Measurements from ENCODE around the gene PTCH2.

The PTCH2 gene

GRCh38 chr1:44780583-44781121, 62.4 kb downstream of the PTCH2 start:
- no peak overlapping the region for H3K4me3 ChIP-seq (ENCODE audit: low read depth, low read length)
- no peak for DNase-seq (ENCODE audit: low read depth)
- TF ChIP-seq CTCF (IDR thresholded peaks at IDR 0.05; ENCODE audit: low read depth, low read length, missing control alignments) = no peak

GRCh38 chr1:44778705-44779576, 64.1 kb downstream of the PTCH2 start:
- no peak overlapping the region for H3K4me3 ChIP-seq (ENCODE audit: low read depth, low read length)
- TF ChIP-seq CTCF (IDR thresholded peaks at IDR 0.05; ENCODE audit: low read depth, low read length, missing control alignments) = no peak
- no peak for DNase-seq (ENCODE audit: low read depth)

- no peak for DNase-seq (ENCODE audit: low read depth)
- H3K4me3 ChIP-seq (ENCODE audit: low read depth, low read length) = peak overlapping the region; percentile 77
- TF ChIP-seq CTCF (IDR thresholded peaks at IDR 0.05; ENCODE audit: low read depth, low read length, missing control alignments) = no peak
Measured at GRCh38 chr1:44777969-44778635, 65.0 kb downstream of the PTCH2 start.

- H3K4me3 ChIP-seq (ENCODE audit: low read depth, low read length) = peak overlapping the region; percentile 77
- DNase-seq (ENCODE audit: low read depth) = no peak
- TF ChIP-seq CTCF (IDR thresholded peaks at IDR 0.05; ENCODE audit: low read depth, low read length, missing control alignments) = no peak
Measured at GRCh38 chr1:44777547-44777946, 65.5 kb downstream of the PTCH2 start.

GRCh38 chr1:44776730-44777068, 66.4 kb downstream of the PTCH2 start:
- no peak for DNase-seq (ENCODE audit: low read depth)
- no peak for TF ChIP-seq CTCF (IDR thresholded peaks at IDR 0.05; ENCODE audit: low read depth, low read length, missing control alignments)
- peak overlapping the region; percentile 77 for H3K4me3 ChIP-seq (ENCODE audit: low read depth, low read length)

DNA sequence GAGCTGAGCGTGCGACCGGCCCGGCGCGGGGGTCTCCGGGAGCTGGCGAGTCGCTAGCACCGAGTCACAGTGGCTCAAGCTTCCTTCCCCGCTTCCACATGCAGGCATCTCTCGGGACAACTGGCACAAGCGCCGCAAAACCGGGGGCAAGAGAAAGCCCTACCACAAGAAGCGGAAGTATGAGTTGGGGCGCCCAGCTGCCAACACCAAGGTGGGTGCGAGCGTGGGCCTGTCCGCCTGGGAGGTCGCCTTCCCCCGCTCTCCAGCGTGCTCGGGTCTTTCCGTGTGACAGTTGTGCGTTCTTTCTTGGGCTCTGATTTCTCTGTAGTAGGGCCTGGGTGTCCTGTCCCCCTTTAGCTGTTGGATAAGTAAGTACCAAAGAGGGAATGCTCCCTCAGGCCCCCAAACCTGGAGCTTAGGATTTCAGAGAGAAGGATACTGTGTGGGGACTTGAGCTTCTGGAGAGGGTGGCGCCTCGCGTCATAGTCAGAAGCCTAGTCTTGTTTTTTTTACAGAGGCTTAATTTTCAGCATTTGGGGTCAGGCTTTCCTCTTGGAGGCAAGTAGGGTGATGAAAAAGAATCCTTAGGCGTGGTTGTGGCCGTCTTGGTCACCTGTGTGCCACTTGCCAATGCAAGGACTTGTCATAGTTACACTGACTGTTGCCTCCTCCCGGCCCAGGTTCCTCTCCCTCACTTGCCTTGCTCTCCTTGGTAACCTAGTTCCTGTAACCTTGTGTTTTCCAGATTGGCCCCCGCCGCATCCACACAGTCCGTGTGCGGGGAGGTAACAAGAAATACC, 66.9 kb downstream of the PTCH2 start:
- no peak for DNase-seq (ENCODE audit: low read depth)
- TF ChIP-seq CTCF (IDR thresholded peaks at IDR 0.05; ENCODE audit: low read depth, low read length, missing control alignments) = no peak
- H3K4me3 ChIP-seq (ENCODE audit: low read depth, low read length) = peak overlapping the region; percentile 77

Data from GM12864 (cell line).